ENCODE data around the gene OLFM1.

The OLFM1 gene

GRCh38 chr9:135105211-135105745 lies 17.8 kb downstream of the OLFM1 start:
- TF ChIP-seq EZH2phosphoT487 (IDR thresholded peaks at IDR 0.05; ENCODE audit: low read depth) = no peak
- TF ChIP-seq, protein P1, sequence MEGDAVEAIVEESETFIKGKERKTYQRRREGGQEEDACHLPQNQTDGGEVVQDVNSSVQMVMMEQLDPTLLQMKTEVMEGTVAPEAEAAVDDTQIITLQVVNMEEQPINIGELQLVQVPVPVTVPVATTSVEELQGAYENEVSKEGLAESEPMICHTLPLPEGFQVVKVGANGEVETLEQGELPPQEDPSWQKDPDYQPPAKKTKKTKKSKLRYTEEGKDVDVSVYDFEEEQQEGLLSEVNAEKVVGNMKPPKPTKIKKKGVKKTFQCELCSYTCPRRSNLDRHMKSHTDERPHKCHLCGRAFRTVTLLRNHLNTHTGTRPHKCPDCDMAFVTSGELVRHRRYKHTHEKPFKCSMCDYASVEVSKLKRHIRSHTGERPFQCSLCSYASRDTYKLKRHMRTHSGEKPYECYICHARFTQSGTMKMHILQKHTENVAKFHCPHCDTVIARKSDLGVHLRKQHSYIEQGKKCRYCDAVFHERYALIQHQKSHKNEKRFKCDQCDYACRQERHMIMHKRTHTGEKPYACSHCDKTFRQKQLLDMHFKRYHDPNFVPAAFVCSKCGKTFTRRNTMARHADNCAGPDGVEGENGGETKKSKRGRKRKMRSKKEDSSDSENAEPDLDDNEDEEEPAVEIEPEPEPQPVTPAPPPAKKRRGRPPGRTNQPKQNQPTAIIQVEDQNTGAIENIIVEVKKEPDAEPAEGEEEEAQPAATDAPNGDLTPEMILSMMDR (IDR thresholded peaks at IDR 0.05; ENCODE audit: low read depth, low read length) = no peak
- no peak overlapping the region for H3K4me2 ChIP-seq (ENCODE audit: low read length)
- H3K36me3 ChIP-seq (replicated peaks; ENCODE audit: low read depth, low read length) = no peaks in the 10 kb centered on the region
- H2AFZ ChIP-seq (ENCODE audit: low read depth, low read length) = no peak overlapping the region
- H3K9me3 ChIP-seq (ENCODE audit: insufficient read depth, low read length) = no peaks in the 10 kb centered on the region
- 0 out of 2 replicates have a peak, but pooled peaks cover 16% of the 10 kb centered on the region for H3K27me3 ChIP-seq (ENCODE audit: low read depth, low read length)
- H3K9ac ChIP-seq (ENCODE audit: low read length) = no peak overlapping the region
- no peak overlapping the region for H3K27ac ChIP-seq (ENCODE audit: low read length)
- H3K79me2 ChIP-seq (ENCODE audit: low read length) = no peaks in the 10 kb centered on the region
- H3K4me1 ChIP-seq (ENCODE audit: low read length) = no peaks in the 10 kb centered on the region
- no peaks in the 10 kb centered on the region for H4K20me1 ChIP-seq (ENCODE audit: insufficient read depth, low read length)
- H3K4me3 ChIP-seq (ENCODE audit: low read length) = no peak overlapping the region

DNA sequence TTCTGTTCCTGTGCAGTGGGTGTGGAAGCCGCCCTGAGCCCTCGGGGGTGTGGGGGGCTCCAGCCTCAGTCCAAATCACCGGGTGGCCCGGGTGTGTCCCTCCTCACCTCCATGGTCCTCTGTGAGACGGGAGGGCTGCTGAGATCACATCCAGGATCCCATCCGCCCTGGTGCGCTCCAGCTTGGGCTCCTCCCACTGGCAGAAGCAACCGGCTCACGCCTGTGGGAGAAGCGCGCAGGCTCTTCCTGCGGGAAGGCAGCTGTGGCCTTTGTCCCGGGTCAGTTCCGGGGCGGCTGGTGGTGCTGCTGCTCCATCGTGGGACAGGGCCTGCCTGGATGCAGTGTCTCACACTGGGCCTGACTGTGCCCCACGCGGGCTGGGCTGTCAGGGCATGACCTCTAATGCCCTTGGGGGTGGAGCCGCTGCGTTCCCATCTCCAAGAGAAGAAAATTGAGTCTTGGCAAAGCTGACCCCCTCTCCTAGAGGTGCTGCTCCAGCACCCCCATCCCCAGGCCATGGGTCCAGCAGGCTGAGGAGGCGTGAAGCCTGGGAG lies 18.5 kb downstream of the OLFM1 start:
- no peaks in the 10 kb centered on the region for H4K20me1 ChIP-seq (ENCODE audit: insufficient read depth, low read length)
- H2AFZ ChIP-seq (ENCODE audit: low read depth, low read length) = no peak overlapping the region
- no peak overlapping the region for H3K4me2 ChIP-seq (ENCODE audit: low read length)
- no peaks in the 10 kb centered on the region for H3K79me2 ChIP-seq (ENCODE audit: low read length)
- H3K9me3 ChIP-seq (ENCODE audit: insufficient read depth, low read length) = no peaks in the 10 kb centered on the region
- no peak for TF ChIP-seq EZH2phosphoT487 (IDR thresholded peaks at IDR 0.05; ENCODE audit: low read depth)
- TF ChIP-seq, protein P1 (IDR thresholded peaks at IDR 0.05; ENCODE audit: low read depth, low read length) = no peak
- H3K4me1 ChIP-seq (ENCODE audit: low read length) = no peaks in the 10 kb centered on the region
- H3K9ac ChIP-seq (ENCODE audit: low read length) = no peak overlapping the region
- H3K36me3 ChIP-seq (replicated peaks; ENCODE audit: low read depth, low read length) = no peaks in the 10 kb centered on the region
- no peak overlapping the region for H3K27ac ChIP-seq (ENCODE audit: low read length)
- no peak overlapping the region for H3K4me3 ChIP-seq (ENCODE audit: low read length)
- 0 out of 2 replicates have a peak, but pooled peaks cover 10% of the 10 kb centered on the region for H3K27me3 ChIP-seq (ENCODE audit: low read depth, low read length)

DNA sequence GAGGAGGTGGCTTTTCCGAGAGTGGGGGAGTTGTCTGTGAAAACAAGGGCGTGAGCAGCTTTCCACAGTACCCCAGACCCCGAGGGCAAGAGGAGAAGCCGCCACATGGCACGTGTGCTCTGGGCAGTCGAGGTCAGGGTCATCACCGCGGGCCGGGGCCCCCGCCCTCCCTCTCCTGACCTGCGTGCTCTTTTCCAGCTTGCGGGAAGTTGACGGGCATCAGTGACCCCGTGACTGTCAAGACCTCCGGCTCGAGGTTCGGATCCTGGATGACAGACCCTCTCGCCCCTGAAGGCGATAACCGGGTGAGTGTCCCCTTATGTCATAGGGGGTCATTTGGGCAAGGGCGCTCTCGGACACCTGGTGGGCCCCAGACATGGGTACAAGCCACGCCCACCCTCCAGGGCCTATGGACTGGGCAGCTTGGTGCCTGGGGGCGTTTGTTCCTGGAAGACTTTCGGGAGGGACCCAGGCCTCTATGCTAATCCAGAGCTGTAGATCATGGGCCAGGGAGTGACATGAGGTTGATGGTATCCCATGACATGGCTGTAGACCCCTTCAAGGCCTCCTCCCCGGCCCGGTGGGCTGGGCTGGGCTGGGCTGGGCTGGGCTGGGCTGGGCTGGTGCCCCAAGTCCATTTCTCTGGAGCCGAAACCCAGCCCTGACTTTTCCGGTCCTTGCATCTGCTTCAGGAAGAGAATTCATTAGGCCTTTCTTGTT lies 19.2 kb downstream of the OLFM1 start:
- H2AFZ ChIP-seq (ENCODE audit: low read depth, low read length) = no peak overlapping the region
- TF ChIP-seq, protein P1 (IDR thresholded peaks at IDR 0.05; ENCODE audit: low read depth, low read length) = no peak
- no peak for TF ChIP-seq EZH2phosphoT487 (IDR thresholded peaks at IDR 0.05; ENCODE audit: low read depth)
- H3K27me3 ChIP-seq (ENCODE audit: low read depth, low read length) = 0 out of 2 replicates have a peak, but pooled peaks cover 10% of the 10 kb centered on the region
- H3K36me3 ChIP-seq (replicated peaks; ENCODE audit: low read depth, low read length) = no peaks in the 10 kb centered on the region
- no peak overlapping the region for H3K27ac ChIP-seq (ENCODE audit: low read length)
- H4K20me1 ChIP-seq (ENCODE audit: insufficient read depth, low read length) = no peaks in the 10 kb centered on the region
- no peaks in the 10 kb centered on the region for H3K79me2 ChIP-seq (ENCODE audit: low read length)
- H3K9ac ChIP-seq (ENCODE audit: low read length) = no peak overlapping the region
- H3K4me1 ChIP-seq (ENCODE audit: low read length) = no peaks in the 10 kb centered on the region
- no peaks in the 10 kb centered on the region for H3K9me3 ChIP-seq (ENCODE audit: insufficient read depth, low read length)
- no peak overlapping the region for H3K4me2 ChIP-seq (ENCODE audit: low read length)
- no peak overlapping the region for H3K4me3 ChIP-seq (ENCODE audit: low read length)

DNA sequence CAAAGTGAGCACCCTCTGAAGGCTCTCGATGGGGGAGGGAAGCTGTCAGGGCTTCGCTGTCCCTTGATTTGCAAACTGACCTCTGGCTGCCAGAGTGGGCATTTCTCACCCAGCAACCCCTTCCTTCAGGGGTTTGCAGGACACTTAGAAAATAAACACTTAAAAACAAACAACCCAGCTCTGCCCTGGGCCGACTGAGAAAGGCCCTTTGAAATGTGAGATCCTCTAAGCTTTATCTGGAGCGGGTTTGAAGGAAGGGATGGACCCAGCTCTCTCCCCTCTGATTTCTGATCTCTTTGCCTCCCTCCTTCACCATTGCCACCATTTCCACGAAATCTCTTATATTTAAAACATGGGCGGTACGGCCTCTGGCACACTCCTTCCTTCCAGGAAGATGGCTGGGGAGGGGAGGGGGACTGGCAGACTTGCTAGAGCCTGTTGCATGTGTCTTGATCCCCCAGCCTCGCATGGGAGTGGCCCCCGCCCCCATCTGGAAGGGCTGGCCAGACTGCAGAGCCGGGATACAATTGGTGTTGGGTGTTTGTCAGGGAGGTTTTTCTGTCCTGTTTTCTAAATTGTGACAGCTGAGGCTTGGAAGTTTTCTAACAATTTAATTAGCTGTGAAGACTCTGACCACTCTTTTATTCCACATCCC lies 20.2 kb downstream of the OLFM1 start:
- no peaks in the 10 kb centered on the region for H3K4me1 ChIP-seq (ENCODE audit: low read length)
- H3K4me2 ChIP-seq (ENCODE audit: low read length) = no peak overlapping the region
- no peak overlapping the region for H3K4me3 ChIP-seq (ENCODE audit: low read length)
- no peaks in the 10 kb centered on the region for H3K36me3 ChIP-seq (replicated peaks; ENCODE audit: low read depth, low read length)
- H3K79me2 ChIP-seq (ENCODE audit: low read length) = no peaks in the 10 kb centered on the region
- H3K9me3 ChIP-seq (ENCODE audit: insufficient read depth, low read length) = no peaks in the 10 kb centered on the region
- H2AFZ ChIP-seq (ENCODE audit: low read depth, low read length) = no peak overlapping the region
- H3K27ac ChIP-seq (ENCODE audit: low read length) = no peak overlapping the region
- TF ChIP-seq, protein P1 (IDR thresholded peaks at IDR 0.05; ENCODE audit: low read depth, low read length) = no peak
- no peak for TF ChIP-seq EZH2phosphoT487 (IDR thresholded peaks at IDR 0.05; ENCODE audit: low read depth)
- no peak overlapping the region for H3K9ac ChIP-seq (ENCODE audit: low read length)
- no peaks in the 10 kb centered on the region for H4K20me1 ChIP-seq (ENCODE audit: insufficient read depth, low read length)
- H3K27me3 ChIP-seq (ENCODE audit: low read depth, low read length) = 0 out of 2 replicates have a peak, but pooled peaks cover 10% of the 10 kb centered on the region
